Panc1 (cell line): Measurements from ENCODE around the gene HACD1. TPM values are rescaled to one million over a fixed set of nuclear protein-coding genes. Genes with fewer than 3 reads are reported as not detected.

Experiments used
- ATAC-seq: fragments of 200-7000 bp; cut with Tn5 transposase; 2 replicates; pipeline ENCODE4 v1.9.1; 2020; ENCODE audit warnings: mild to moderate bottlenecking, moderate library complexity
- BruUV-seq: library from RNA; stranded (reverse); fragments of 400-500 nt; replicated peaks from 2 replicates; lab custom pipeline; 2021; lab: Mats Ljungman, UMichigan
- CTCF ChIA-PET: fragments of 300-600 bp; sonication (Branson Sonifier 250); formaldehyde crosslinking; loops from one replicate; lab custom pipeline; 2022; ENCODE audit warnings: antibody characterized with exemption; lab: Charles Lee
- POLR2A ChIA-PET: fragments of 300-600 bp; sonication (Branson Sonifier 250); formaldehyde crosslinking; loops from one replicate; lab custom pipeline; 2022; ENCODE audit warnings: antibody characterized with exemption; lab: Charles Lee
- DNase-seq: peaks from one replicate; pipeline ENCODE4 v3.0.0-alpha.2; 2010; ENCODE audit warnings: low read depth, low spot score
- H3K27ac ChIP-seq: 2 replicates; pipeline ENCODE4 v1.5.1; 2011; ENCODE audit warnings: mild to moderate bottlenecking, low read length, inconsistent platforms
- H3K27me3 ChIP-seq: fragments of 200-500 bp; sonication (Bioruptor generic); 2 replicates; pipeline ENCODE4 v1.6.0; 2014; ENCODE audit warnings: low read length, inconsistent platforms; ENCODE audit not compliant: control insufficient read depth, insufficient read depth
- H3K36me3 ChIP-seq: fragments of 200-500 bp; sonication (Bioruptor generic); 2 replicates; pipeline ENCODE4 v1.5.1; 2014; ENCODE audit warnings: inconsistent platforms, mild to moderate bottlenecking, low read length, moderate library complexity; ENCODE audit not compliant: control insufficient read depth, insufficient read depth
- H3K4me1 ChIP-seq: 2 replicates; pipeline ENCODE4 v1.5.1; 2011; ENCODE audit warnings: inconsistent platforms, mild to moderate bottlenecking, low read length, moderate library complexity; ENCODE audit not compliant: control insufficient read depth, insufficient read depth
- H3K4me3 ChIP-seq, 2 experiments: 2 replicates each; pipeline ENCODE4 v1.5.1; 2011 to 2012; ENCODE audit warnings: low read depth in 2 of 2, low read length in 2 of 2, mild to moderate bottlenecking in 2 of 2, inconsistent platforms in 1 of 2, moderate library complexity in 1 of 2
- H3K9me3 ChIP-seq: fragments of 200-500 bp; sonication (Bioruptor generic); 2 replicates; pipeline ENCODE4 v1.5.1; 2014; ENCODE audit warnings: low read depth, mild to moderate bottlenecking, inconsistent platforms, low read length, moderate library complexity; ENCODE audit not compliant: control insufficient read depth, insufficient read depth
- CTCF ChIP-seq: fragments of 450-650 bp; IDR thresholded peaks from 2 replicates; pipeline ENCODE4 v1.5.1; 2017; ENCODE audit warnings: mild to moderate bottlenecking
- POLR2AphosphoS5 ChIP-seq: IDR thresholded peaks from 2 replicates; pipeline ENCODE4 v1.6.1; 2012; ENCODE audit warnings: mild to moderate bottlenecking, low read depth, low read length, moderate library complexity
- REST ChIP-seq, 2 experiments: IDR thresholded peaks; 2 replicates each; pipeline ENCODE4 v1.6.1; 2011 to 2012; ENCODE audit warnings: low read depth in 2 of 2, control low read depth in 1 of 2, low read length in 1 of 2, mild to moderate bottlenecking in 1 of 2, moderate library complexity in 1 of 2; ENCODE audit not compliant: insufficient read depth in 1 of 2
- SIN3A ChIP-seq: IDR thresholded peaks from 2 replicates; pipeline ENCODE4 v1.6.1; 2012; ENCODE audit warnings: low read depth, mild to moderate bottlenecking, low read length, moderate library complexity, borderline replicate concordance; ENCODE audit not compliant: insufficient read depth
- TCF7L2 ChIP-seq: IDR thresholded peaks from 2 replicates; pipeline ENCODE4 v1.6.1; 2011; ENCODE audit warnings: mild to moderate bottlenecking, low read depth, low read length, inconsistent platforms
- in situ Hi-C: cut with HindIII; loops from 2 replicates; pipeline ENCODE4 v1.10.0; 2016; ENCODE audit warnings: low sequenced_read_pairs, low pct_unique_long_range_greater_than_20kb
- intact Hi-C: fragments of 100-400 bp; cut with micrococcal nuclease; formaldehyde crosslinking; loops from one replicate; pipeline ENCODE4 v1.10.0; 2022; ENCODE audit not compliant: unreplicated experiment
- total RNA-seq: library from RNA; stranded (reverse); gene quantifications from one replicate; pipeline ENCODE4 v1.2.1, GENCODE V29; 2021; ENCODE audit not compliant: unreplicated experiment

HACD1 gene
- total RNA-seq, 1 experiment from 2014 or later: 53.1 TPM

GRCh38 chr10:17616403-17617030, 657 bp downstream of the HACD1 start:
- H3K9me3 ChIP-seq: no peaks in the 10 kb centered on the region
- no peaks in the 10 kb centered on the region; the same call in 1 of the 2 replicates for H3K36me3 ChIP-seq
- H3K27me3 ChIP-seq: no peaks in the 10 kb centered on the region
- in situ Hi-C loops (no loop called here), intact Hi-C loops (no loop called here)
- ChIA-PET POLR2A (interaction anchor here (0.6 kb wide), 2 partner anchors 600 to 1369 kb away, joined by 4 to 9 read pairs; no protein-coding TSS in a partner anchor), CTCF (interaction anchor here (0.5 to 0.7 kb wide), 3 partner anchors 102 to 794 kb away, joined by 3 to 9 read pairs (median 5); no protein-coding TSS in a partner anchor)
- H3K27ac ChIP-seq: peak overlapping the region; percentile 84
- no TSS peak for BruUV-seq
- H3K4me3 ChIP-seq: peak overlapping the region; percentile 66 to 80
- DNase-seq (no peak), ATAC-seq (peak; percentile 81)
- no peaks in the 10 kb centered on the region for H3K4me1 ChIP-seq
- no peak for TF ChIP-seq TCF7L2
- no peak for TF ChIP-seq SIN3A
- TF ChIP-seq REST (IDR thresholded peaks at IDR 0.05; ENCODE audit: insufficient read depth in 1 of 2, low read depth in 2 of 2, low read length in 1 of 2): no peak
- no peak for TF ChIP-seq CTCF
- TF ChIP-seq POLR2AphosphoS5: no peak

- no peak for TF ChIP-seq CTCF
- no peak for TF ChIP-seq POLR2AphosphoS5
- TF ChIP-seq REST (IDR thresholded peaks at IDR 0.05; ENCODE audit: insufficient read depth in 1 of 2, low read depth in 2 of 2, low read length in 1 of 2): no peak
- TF ChIP-seq SIN3A: no peak
- no peak for TF ChIP-seq TCF7L2
- ChIA-PET CTCF (interaction anchor here (0.7 kb wide), 1 partner anchor 548 kb away, joined by 6 read pairs; no protein-coding TSS in a partner anchor), POLR2A (no interaction called here)
- Histone ChIP-seq H3K4me3 (no peak overlapping the region), H3K4me1 (peaks cover 5% of the 10 kb centered on the region; the same call in 1 of the 2 replicates), H3K9me3 (no peaks in the 10 kb centered on the region), H3K27ac (no peak overlapping the region), H3K36me3 (no peaks in the 10 kb centered on the region; the same call in 1 of the 2 replicates), H3K27me3 (no peaks in the 10 kb centered on the region)
- in situ Hi-C loops: no loop called here
- no peak for DNase-seq
- intact Hi-C loops: loop anchor here (5.0 to 10.0 kb wide), 3 partner anchors 133 to 785 kb away; no protein-coding TSS in a partner anchor
- BruUV-seq: no TSS peak
- ATAC-seq: no peak
Measured at GRCh38 chr10:17609523-17610079, 7.6 kb downstream of the HACD1 start.
